ENCODE measurements around the gene KLHL42.
"Not testable (repeated sequence)": the region's sequence is repeated elsewhere in the genome, so short reads cannot be mapped to it uniquely, and the experiment has no call there.

Gene KLHL42

GRCh38 chr12:27779920-27780611 is at the start of gene KLHL42, which contains the start of gene MANSC4:
Gene KLHL42 (plus strand): TSS chr12:27780233. CDS start chr12:27780331, 98 bp downstream.
Gene MANSC4 (minus strand): TSS chr12:27780236. CDS start chr12:27771276, 8,960 bp downstream.
- Histone ChIP-seq H3K9me3 (ENCODE audit: insufficient read depth, low read depth, low read length) (no peaks in the 10 kb centered on the region), H3K27me3 (ENCODE audit: insufficient read depth, low read length) (no peaks in the 10 kb centered on the region), H3K36me3 (ENCODE audit: insufficient read depth, low read depth, low read length) (peaks cover 9% of the 10 kb centered on the region; the same call in 1 of the 2 replicates), H3K27ac (ENCODE audit: low read length) (peak within 1 kb of the TSS; percentile 72), H3K9ac (ENCODE audit: low read depth, low read length) (peak within 1 kb of the TSS; percentile 92; the same call in 1 of the 2 replicates), H3K4me1 (ENCODE audit: insufficient read depth, low read length) (peaks cover 8% of the 10 kb centered on the region; the same call in 1 of the 2 replicates), H3K4me3 (ENCODE audit: low read length) (peak within 1 kb of the TSS; percentile 83)

- Histone ChIP-seq H3K36me3 (ENCODE audit: insufficient read depth, low read depth, low read length) (peaks cover 28% of the 10 kb centered on the region), H3K27me3 (ENCODE audit: insufficient read depth, low read length) (no peaks in the 10 kb centered on the region), H3K9ac (ENCODE audit: low read depth, low read length) (no peak overlapping the region), H3K4me1 (ENCODE audit: insufficient read depth, low read length) (no peaks in the 10 kb centered on the region), H3K27ac (ENCODE audit: low read length) (no peak overlapping the region), H3K4me3 (ENCODE audit: low read length) (no peak overlapping the region), H3K9me3 (ENCODE audit: insufficient read depth, low read depth, low read length) (no peaks in the 10 kb centered on the region)
Observed at GRCh38 chr12:27732281-27732680, 47.8 kb upstream of the KLHL42 start.

- Histone ChIP-seq H3K9ac (ENCODE audit: low read depth, low read length) (no peak overlapping the region), H3K9me3 (ENCODE audit: insufficient read depth, low read depth, low read length) (no peaks in the 10 kb centered on the region), H3K27ac (ENCODE audit: low read length) (no peak overlapping the region), H3K27me3 (ENCODE audit: insufficient read depth, low read length) (no peaks in the 10 kb centered on the region), H3K36me3 (ENCODE audit: insufficient read depth, low read depth, low read length) (peaks cover 30% of the 10 kb centered on the region), H3K4me3 (ENCODE audit: low read length) (no peak overlapping the region), H3K4me1 (ENCODE audit: insufficient read depth, low read length) (no peaks in the 10 kb centered on the region)
Observed at GRCh38 chr12:27733052-27733656, 46.9 kb upstream of the KLHL42 start.

- H3K27ac ChIP-seq (ENCODE audit: low read length): no peak overlapping the region
- no peaks in the 10 kb centered on the region for H3K4me1 ChIP-seq (ENCODE audit: insufficient read depth, low read length)
- no peaks in the 10 kb centered on the region for H3K9me3 ChIP-seq (ENCODE audit: insufficient read depth, low read depth, low read length)
- peaks cover 35% of the 10 kb centered on the region for H3K36me3 ChIP-seq (ENCODE audit: insufficient read depth, low read depth, low read length)
- no peak overlapping the region for H3K9ac ChIP-seq (ENCODE audit: low read depth, low read length)
- no peaks in the 10 kb centered on the region for H3K27me3 ChIP-seq (ENCODE audit: insufficient read depth, low read length)
- no peak overlapping the region for H3K4me3 ChIP-seq (ENCODE audit: low read length)
Observed at GRCh38 chr12:27733791-27734190, 46.2 kb upstream of the KLHL42 start.

DNA sequence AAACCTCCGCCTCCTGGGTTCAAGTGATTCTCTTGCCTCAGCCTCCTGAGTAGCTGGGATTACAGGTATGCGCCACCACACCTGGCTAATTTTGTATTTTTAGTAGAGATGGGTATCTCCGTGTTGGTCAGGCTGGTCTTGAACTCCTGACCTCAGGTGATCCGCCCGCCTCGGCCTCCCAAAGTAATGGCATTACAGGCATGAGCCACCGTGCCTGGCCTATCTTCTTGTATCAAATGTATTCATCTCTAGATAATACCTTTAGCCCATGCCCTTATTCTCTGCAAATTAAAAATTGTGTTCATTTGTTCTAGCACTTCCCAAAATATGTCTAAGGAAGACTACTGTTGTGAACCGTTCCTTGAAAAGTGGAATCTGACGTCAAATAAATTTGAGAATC is 45.7 kb upstream of the KLHL42 start:
- not testable (repeated sequence) for H3K27ac ChIP-seq (ENCODE audit: low read length); H3K27me3 ChIP-seq (ENCODE audit: insufficient read depth, low read length); H3K4me1 ChIP-seq (ENCODE audit: insufficient read depth, low read length); H3K9ac ChIP-seq (ENCODE audit: low read depth, low read length); H3K4me3 ChIP-seq (ENCODE audit: low read length); H3K9me3 ChIP-seq (ENCODE audit: insufficient read depth, low read depth, low read length)
- peaks cover 39% of the 10 kb centered on the region for H3K36me3 ChIP-seq (ENCODE audit: insufficient read depth, low read depth, low read length)

DNA sequence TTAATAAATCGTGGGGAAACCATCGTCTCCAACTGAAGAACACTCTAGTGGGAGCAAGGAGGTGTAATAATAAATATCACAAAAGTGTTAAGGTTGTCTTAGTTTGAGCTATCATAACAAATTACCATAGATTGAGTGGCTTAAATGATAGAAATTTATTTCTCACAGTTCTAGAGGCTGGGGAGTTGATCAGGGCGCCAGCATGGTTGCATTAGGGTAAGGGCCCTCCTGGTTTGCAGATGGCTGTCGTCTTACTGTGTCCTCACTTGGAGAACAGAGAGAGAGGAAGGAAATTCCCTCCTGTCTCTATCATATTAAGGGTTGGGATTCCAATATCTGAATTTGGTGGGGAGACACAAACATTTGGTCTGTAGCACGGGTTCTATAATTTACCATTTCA is 36.4 kb upstream of the KLHL42 start:
- Histone ChIP-seq H3K9ac (ENCODE audit: low read depth, low read length) (no peak overlapping the region), H3K4me3 (ENCODE audit: low read length) (no peak overlapping the region), H3K9me3 (ENCODE audit: insufficient read depth, low read depth, low read length) (no peaks in the 10 kb centered on the region), H3K27me3 (ENCODE audit: insufficient read depth, low read length) (no peaks in the 10 kb centered on the region), H3K36me3 (ENCODE audit: insufficient read depth, low read depth, low read length) (peaks cover 46% of the 10 kb centered on the region), H3K27ac (ENCODE audit: low read length) (no peak overlapping the region), H3K4me1 (ENCODE audit: insufficient read depth, low read length) (no peaks in the 10 kb centered on the region)

- not testable (repeated sequence) for H3K9me3 ChIP-seq (ENCODE audit: insufficient read depth, low read depth, low read length); H3K4me1 ChIP-seq (ENCODE audit: insufficient read depth, low read length); H3K9ac ChIP-seq (ENCODE audit: low read depth, low read length); H3K27ac ChIP-seq (ENCODE audit: low read length); H3K27me3 ChIP-seq (ENCODE audit: insufficient read depth, low read length); H3K4me3 ChIP-seq (ENCODE audit: low read length)
- peaks cover 27% of the 10 kb centered on the region for H3K36me3 ChIP-seq (ENCODE audit: insufficient read depth, low read depth, low read length)
Observed at GRCh38 chr12:27745734-27746133, 34.3 kb upstream of the KLHL42 start.

DNA sequence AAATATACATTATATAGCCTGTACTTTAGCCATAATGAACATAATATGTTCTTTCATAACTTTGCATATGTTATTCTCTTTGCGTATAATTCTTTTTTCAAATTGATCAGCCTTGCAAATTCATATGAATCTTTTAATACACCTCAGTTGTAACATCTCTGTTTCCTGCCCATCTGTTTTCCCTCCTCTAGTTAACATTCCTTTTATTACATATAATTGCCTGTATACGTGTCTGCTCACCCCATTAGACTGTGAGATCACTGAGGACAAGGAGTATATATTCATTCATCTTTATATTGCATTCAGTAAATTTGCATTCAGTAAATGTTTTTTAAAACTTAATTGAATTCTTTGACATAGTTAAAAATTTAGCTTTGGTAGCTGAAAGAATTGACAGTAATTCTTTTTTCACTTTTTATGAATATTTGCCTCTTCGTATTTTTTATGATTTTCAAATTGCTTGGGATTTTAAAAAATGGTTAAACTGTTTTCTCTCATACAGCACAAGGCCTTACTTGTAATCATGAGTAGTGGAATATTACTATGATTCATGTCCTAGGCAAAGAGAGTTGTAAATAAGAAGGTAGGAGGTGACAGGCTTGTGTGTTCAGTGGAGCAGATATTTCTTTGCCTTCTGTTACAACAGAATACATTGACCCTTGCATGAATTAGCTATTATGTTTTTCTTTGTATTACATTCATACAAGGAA is 32.8 kb upstream of the KLHL42 start:
- H3K4me1 ChIP-seq (ENCODE audit: insufficient read depth, low read length): no peaks in the 10 kb centered on the region
- no peak overlapping the region for H3K9ac ChIP-seq (ENCODE audit: low read depth, low read length)
- no peaks in the 10 kb centered on the region for H3K9me3 ChIP-seq (ENCODE audit: insufficient read depth, low read depth, low read length)
- H3K27ac ChIP-seq (ENCODE audit: low read length): no peak overlapping the region
- H3K4me3 ChIP-seq (ENCODE audit: low read length): no peak overlapping the region
- no peaks in the 10 kb centered on the region for H3K27me3 ChIP-seq (ENCODE audit: insufficient read depth, low read length)
- H3K36me3 ChIP-seq (ENCODE audit: insufficient read depth, low read depth, low read length): peaks cover 17% of the 10 kb centered on the region; the same call in 1 of the 2 replicates

DNA sequence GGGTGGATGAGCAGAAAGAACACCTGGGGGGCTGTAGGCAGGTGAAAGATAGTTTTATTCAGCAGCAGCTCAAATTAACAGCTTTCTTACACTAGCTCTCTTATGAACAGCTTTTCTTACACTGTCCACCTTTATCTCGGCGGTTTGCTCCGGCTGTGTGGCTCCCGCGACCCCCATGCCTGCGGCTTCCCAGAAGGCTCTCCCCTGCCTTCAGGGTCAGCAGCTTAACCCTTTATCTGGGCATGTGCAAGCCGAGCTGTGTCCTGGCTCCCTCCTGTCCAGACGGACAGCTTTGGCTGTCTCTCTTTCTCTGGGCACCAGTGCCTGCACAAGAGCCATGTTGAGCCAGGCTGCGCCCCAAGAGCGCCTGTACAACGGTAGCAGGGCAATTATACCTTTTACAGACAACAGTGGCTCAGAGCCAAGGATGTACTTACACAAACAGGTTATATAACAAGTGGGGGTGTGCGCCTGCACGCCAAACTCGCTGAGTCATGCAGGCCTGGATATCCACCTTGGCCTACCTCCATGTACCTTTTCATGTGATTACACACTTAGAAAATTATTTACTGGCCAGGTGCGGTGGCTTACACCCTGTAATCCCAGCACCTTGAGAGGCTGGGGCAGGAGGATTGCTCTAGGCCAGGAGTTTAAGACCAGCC is 28.5 kb upstream of the KLHL42 start:
- Histone ChIP-seq H3K27me3 (ENCODE audit: insufficient read depth, low read length) (no peaks in the 10 kb centered on the region), H3K27ac (ENCODE audit: low read length) (no peak overlapping the region), H3K4me1 (ENCODE audit: insufficient read depth, low read length) (no peaks in the 10 kb centered on the region), H3K9ac (ENCODE audit: low read depth, low read length) (no peak overlapping the region), H3K4me3 (ENCODE audit: low read length) (no peak overlapping the region), H3K9me3 (ENCODE audit: insufficient read depth, low read depth, low read length) (no peaks in the 10 kb centered on the region), H3K36me3 (ENCODE audit: insufficient read depth, low read depth, low read length) (peaks cover 21% of the 10 kb centered on the region)

DNA sequence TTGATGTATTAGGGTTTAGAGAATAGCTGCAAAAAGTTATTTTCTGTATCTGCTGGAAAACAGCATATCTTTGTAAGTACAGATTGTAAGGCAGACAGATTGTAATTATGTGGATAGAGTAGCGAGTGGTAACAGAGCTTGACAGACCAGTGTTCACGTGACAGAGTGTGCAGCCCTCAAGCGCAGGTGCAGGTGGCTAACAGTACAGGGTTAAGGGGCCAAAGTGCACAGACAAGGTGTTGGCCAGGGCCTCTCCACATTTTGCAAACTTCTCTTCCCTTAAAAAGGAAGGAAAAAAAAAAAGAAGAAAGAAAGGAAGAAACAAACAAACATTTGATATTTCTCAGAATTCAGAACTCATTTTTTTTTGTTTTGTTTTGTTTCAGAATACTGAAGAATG is 25.2 kb upstream of the KLHL42 start:
- peaks cover 23% of the 10 kb centered on the region for H3K36me3 ChIP-seq (ENCODE audit: insufficient read depth, low read depth, low read length)
- no peaks in the 10 kb centered on the region for H3K27me3 ChIP-seq (ENCODE audit: insufficient read depth, low read length)
- no peak overlapping the region for H3K9ac ChIP-seq (ENCODE audit: low read depth, low read length)
- H3K27ac ChIP-seq (ENCODE audit: low read length): no peak overlapping the region
- no peak overlapping the region for H3K4me3 ChIP-seq (ENCODE audit: low read length)
- no peaks in the 10 kb centered on the region for H3K9me3 ChIP-seq (ENCODE audit: insufficient read depth, low read depth, low read length)
- no peaks in the 10 kb centered on the region for H3K4me1 ChIP-seq (ENCODE audit: insufficient read depth, low read length)

- peaks cover 23% of the 10 kb centered on the region for H3K36me3 ChIP-seq (ENCODE audit: insufficient read depth, low read depth, low read length)
- H3K4me1 ChIP-seq (ENCODE audit: insufficient read depth, low read length): no peaks in the 10 kb centered on the region
- no peaks in the 10 kb centered on the region for H3K9me3 ChIP-seq (ENCODE audit: insufficient read depth, low read depth, low read length)
- H3K9ac ChIP-seq (ENCODE audit: low read depth, low read length): no peak overlapping the region
- H3K27ac ChIP-seq (ENCODE audit: low read length): no peak overlapping the region
- H3K27me3 ChIP-seq (ENCODE audit: insufficient read depth, low read length): no peaks in the 10 kb centered on the region
- no peak overlapping the region for H3K4me3 ChIP-seq (ENCODE audit: low read length)
Observed at GRCh38 chr12:27756670-27757195, 23.3 kb upstream of the KLHL42 start.

Data from iPS-20b (cell line).